GM23338 (cell line): ENCODE data around the gene BTN3A1.

Experiments used
- EZH2 ChIP-seq: fragments of 200-600 bp; sonication (generic); IDR thresholded peaks from one replicate; pipeline ENCODE4 v1.8.0; 2017; ENCODE audit warnings: antibody characterized with exemption, mild to moderate bottlenecking, low read depth; ENCODE audit not compliant: unreplicated experiment
- EZH2phosphoT487 ChIP-seq: fragments of 200-600 bp; sonication (generic); IDR thresholded peaks from one replicate; pipeline ENCODE4 v1.8.1; 2018; ENCODE audit warnings: antibody characterized with exemption; ENCODE audit not compliant: unreplicated experiment
- JUNB ChIP-seq: IDR thresholded peaks from one replicate; pipeline ENCODE4 v1.6.1; 2016; ENCODE audit warnings: antibody characterized with exemption; ENCODE audit not compliant: unreplicated experiment
- NANOG ChIP-seq: IDR thresholded peaks from 2 replicates; pipeline ENCODE4 v1.6.1; 2016; ENCODE audit warnings: antibody characterized with exemption, borderline replicate concordance
- POLR2AphosphoS5 ChIP-seq: IDR thresholded peaks from 2 replicates; pipeline ENCODE4 v1.6.1; 2016; ENCODE audit warnings: antibody characterized with exemption, low read depth
- ZNF114 ChIP-seq: fragments of 250-450 bp; sonication (Bioruptor Pico); IDR thresholded peaks from 2 replicates; pipeline ENCODE4 v1.5.0; 2020; ENCODE audit warnings: mild to moderate bottlenecking, moderate library complexity
- ZNF331 ChIP-seq: fragments of 250-450 bp; sonication (Bioruptor Pico); IDR thresholded peaks from 2 replicates; pipeline ENCODE4 v1.5.0; 2020; ENCODE audit warnings: low read depth, mild to moderate bottlenecking, moderate library complexity
- TF ChIP-seq, protein P1 (sequence below), 2 experiments: fragments of 200-600 bp in 1 of 2; sonication (generic) in 1 of 2; conservative IDR thresholded peaks; 2 replicates each; pipeline versions ENCODE4 v1.5.1 to v1.6.1; 2016 to 2017; ENCODE audit warnings: antibody characterized with exemption in 2 of 2, low read depth in 2 of 2, mild to moderate bottlenecking in 2 of 2, moderate library complexity in 1 of 2
- TF ChIP-seq, protein P2 (sequence below): IDR thresholded peaks from one replicate; pipeline ENCODE4 v1.6.1; 2018; ENCODE audit warnings: antibody characterized with exemption; ENCODE audit not compliant: unreplicated experiment

DNA sequence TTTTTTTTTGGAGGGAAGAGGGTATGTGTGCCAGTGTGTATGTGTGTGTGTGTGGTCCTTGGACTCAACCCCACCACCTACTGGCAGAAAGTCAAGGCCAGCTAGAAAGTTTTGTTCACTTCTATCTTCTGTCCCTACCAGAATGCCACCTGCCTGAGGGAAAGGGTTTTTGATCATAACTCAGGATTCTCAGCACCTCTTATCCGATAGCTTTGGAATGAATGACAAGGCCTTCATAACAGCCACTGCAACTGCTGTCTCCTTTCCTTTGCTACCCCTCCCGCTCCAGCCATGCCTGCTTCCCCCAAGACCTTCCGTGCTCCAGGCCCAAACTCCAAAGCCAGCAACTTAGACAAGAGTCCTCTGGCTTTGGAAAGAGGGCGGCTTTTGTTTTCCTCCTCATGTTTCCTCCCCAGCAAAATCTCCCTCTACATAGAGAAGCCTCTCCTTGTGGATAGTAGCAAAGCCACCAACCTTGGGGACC lies 18.7 kb downstream of the BTN3A1 start:
- TF ChIP-seq NANOG (no peak), EZH2 (no peak), EZH2phosphoT487 (no peak), JUNB (no peak), ZNF114 (no peak), POLR2AphosphoS5 (no peak), ZNF331 (CRISPR knock-in tag) (no peak)
- TF ChIP-seq, protein P1, sequence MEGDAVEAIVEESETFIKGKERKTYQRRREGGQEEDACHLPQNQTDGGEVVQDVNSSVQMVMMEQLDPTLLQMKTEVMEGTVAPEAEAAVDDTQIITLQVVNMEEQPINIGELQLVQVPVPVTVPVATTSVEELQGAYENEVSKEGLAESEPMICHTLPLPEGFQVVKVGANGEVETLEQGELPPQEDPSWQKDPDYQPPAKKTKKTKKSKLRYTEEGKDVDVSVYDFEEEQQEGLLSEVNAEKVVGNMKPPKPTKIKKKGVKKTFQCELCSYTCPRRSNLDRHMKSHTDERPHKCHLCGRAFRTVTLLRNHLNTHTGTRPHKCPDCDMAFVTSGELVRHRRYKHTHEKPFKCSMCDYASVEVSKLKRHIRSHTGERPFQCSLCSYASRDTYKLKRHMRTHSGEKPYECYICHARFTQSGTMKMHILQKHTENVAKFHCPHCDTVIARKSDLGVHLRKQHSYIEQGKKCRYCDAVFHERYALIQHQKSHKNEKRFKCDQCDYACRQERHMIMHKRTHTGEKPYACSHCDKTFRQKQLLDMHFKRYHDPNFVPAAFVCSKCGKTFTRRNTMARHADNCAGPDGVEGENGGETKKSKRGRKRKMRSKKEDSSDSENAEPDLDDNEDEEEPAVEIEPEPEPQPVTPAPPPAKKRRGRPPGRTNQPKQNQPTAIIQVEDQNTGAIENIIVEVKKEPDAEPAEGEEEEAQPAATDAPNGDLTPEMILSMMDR (conservative IDR thresholded peaks at IDR 0.05; ENCODE audit: low read depth in 2 of 2): peak; percentile 66 to 72
- TF ChIP-seq, protein P2, sequence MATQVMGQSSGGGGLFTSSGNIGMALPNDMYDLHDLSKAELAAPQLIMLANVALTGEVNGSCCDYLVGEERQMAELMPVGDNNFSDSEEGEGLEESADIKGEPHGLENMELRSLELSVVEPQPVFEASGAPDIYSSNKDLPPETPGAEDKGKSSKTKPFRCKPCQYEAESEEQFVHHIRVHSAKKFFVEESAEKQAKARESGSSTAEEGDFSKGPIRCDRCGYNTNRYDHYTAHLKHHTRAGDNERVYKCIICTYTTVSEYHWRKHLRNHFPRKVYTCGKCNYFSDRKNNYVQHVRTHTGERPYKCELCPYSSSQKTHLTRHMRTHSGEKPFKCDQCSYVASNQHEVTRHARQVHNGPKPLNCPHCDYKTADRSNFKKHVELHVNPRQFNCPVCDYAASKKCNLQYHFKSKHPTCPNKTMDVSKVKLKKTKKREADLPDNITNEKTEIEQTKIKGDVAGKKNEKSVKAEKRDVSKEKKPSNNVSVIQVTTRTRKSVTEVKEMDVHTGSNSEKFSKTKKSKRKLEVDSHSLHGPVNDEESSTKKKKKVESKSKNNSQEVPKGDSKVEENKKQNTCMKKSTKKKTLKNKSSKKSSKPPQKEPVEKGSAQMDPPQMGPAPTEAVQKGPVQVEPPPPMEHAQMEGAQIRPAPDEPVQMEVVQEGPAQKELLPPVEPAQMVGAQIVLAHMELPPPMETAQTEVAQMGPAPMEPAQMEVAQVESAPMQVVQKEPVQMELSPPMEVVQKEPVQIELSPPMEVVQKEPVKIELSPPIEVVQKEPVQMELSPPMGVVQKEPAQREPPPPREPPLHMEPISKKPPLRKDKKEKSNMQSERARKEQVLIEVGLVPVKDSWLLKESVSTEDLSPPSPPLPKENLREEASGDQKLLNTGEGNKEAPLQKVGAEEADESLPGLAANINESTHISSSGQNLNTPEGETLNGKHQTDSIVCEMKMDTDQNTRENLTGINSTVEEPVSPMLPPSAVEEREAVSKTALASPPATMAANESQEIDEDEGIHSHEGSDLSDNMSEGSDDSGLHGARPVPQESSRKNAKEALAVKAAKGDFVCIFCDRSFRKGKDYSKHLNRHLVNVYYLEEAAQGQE: no peak
